Breast epithelium (tissue), 4 donors: Measurements from ENCODE around the gene PAXIP1. TPM values are rescaled to one million over a fixed set of nuclear protein-coding genes. Genes with fewer than 3 reads are reported as not detected.

Experiments
- DNase-seq, 2 donors: peaks; one replicate each; pipeline ENCODE4 v3.0.0-alpha.2; 2019; ENCODE audit warnings: low spot score in 2 of 2
- H3K27ac ChIP-seq, 2 donors: fragments of 200-600 bp; sonication (generic) in 1 of 2; one replicate each; pipeline ENCODE4 v1.5.1; 2016 to 2019; ENCODE audit warnings: mild to moderate bottlenecking in 1 of 2
- H3K27me3 ChIP-seq, 2 donors: fragments of 200-600 bp; sonication (generic) in 1 of 2; one replicate each; pipeline versions ENCODE4 v1.5.1 to v1.6.0; 2017 to 2019; ENCODE audit warnings: control low read depth in 1 of 2, mild to moderate bottlenecking in 1 of 2
- H3K36me3 ChIP-seq: fragments of 200-600 bp; one replicate; pipeline ENCODE4 v1.5.1; 2019
- H3K4me1 ChIP-seq, 2 donors: fragments of 200-600 bp; sonication (generic); one replicate each; pipeline ENCODE4 v1.5.1; 2016 to 2019; ENCODE audit warnings: control low read depth in 1 of 2
- H3K4me3 ChIP-seq, 3 donors: fragments of 200-600 bp; sonication (generic); 1 replicate in 2 of 3; 2 replicates in 1 of 3; pipeline ENCODE4 v1.5.1; 2016 to 2019; ENCODE audit warnings: mild to moderate bottlenecking in 3 of 3, moderate library complexity in 2 of 3
- H3K9me3 ChIP-seq, 2 donors: fragments of 200-600 bp; sonication (generic) in 1 of 2; one replicate each; pipeline ENCODE4 v1.5.1; 2016 to 2019; ENCODE audit warnings: control low read depth in 1 of 2
- POLR2A ChIP-seq: fragments of 450-650 bp; IDR thresholded peaks from one replicate; pipeline ENCODE4 v1.6.1; 2016; ENCODE audit warnings: antibody characterized with exemption, mild to moderate bottlenecking, moderate library complexity
- POLR2AphosphoS5 ChIP-seq, 3 donors: sonication (generic); formaldehyde crosslinking; IDR thresholded peaks; one replicate each; pipeline ENCODE4 v1.6.1; 2017; ENCODE audit warnings: antibody characterized with exemption in 3 of 3
- intact Hi-C: fragments of 100-400 bp; cut with DNase I; formaldehyde crosslinking; loops from one replicate; pipeline ENCODE4 v1.15.1; 2023; ENCODE audit warnings: low total_unique reads
- total RNA-seq, 3 donors: library from RNA; depleted of rRNA; stranded (reverse); fragments of >200 nt; gene quantifications; one replicate each; pipeline ENCODE4 v1.1.0, GENCODE V29; 2016
- TF ChIP-seq, protein P1 (sequence below), 3 donors: fragments of 450-650 bp; IDR thresholded peaks; one replicate each; pipeline ENCODE4 v1.5.1; 2016 to 2017; ENCODE audit warnings: antibody characterized with exemption in 3 of 3, mild to moderate bottlenecking in 3 of 3, moderate library complexity in 3 of 3

PAXIP1 gene
- total RNA-seq, 3 donors from 2014 or later, result 10.2 to 25.3 (median 14.1) TPM

DNA sequence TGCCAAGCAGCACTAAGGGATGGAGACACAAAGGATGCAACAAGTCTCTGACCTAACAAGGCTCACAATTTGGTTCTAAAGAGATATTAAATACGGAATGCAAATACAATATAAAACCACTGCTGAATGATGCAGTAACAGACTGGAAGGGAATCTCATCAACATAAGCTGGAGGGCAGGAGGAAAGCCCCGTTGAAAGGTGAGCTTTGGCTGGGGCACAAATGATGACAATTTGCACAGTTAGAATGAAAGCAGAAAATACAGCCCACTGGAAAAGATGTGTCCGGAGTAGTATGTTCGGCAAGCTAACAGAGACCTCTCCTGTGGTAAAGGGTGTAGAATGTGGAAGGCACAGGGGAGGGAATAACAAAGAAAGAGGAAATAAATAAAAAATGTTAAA is 26.1 kb downstream of the PAXIP1 start:
- Histone ChIP-seq H3K9me3 (no peaks in the 10 kb centered on the region), H3K27me3 (no peaks in the 10 kb centered on the region), H3K4me3 (no peak overlapping the region), H3K27ac (no peak overlapping the region), H3K36me3 (no peaks in the 10 kb centered on the region), H3K4me1 (no peaks in the 10 kb centered on the region)
- intact Hi-C loops, result no loop called here
- no peak for TF ChIP-seq POLR2AphosphoS5 (IDR thresholded peaks at IDR 0.05)
- DNase-seq, result no peak

DNA sequence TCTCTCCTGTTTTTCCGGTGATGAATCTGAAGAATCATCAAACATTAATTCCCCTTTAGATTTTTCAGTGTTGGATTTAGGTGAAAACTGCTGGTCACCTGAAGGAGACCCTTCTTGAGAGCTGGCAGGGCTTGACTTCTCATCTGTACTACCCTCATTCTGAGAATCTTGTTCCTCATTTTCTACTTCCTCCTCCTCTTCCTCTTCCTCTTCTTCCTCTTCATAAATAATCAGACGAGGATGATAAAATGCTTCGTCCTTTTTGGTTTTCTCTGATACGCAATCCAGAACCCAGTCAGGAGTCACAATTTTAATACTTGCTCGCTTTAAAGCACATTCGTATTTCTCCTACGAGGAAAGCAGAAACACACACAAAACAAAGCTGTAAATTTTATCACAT is 26.9 kb downstream of the PAXIP1 start:
- no peaks in the 10 kb centered on the region for H3K36me3 ChIP-seq
- no peak overlapping the region for H3K4me3 ChIP-seq
- intact Hi-C loops, result no loop called here
- no peaks in the 10 kb centered on the region for H3K4me1 ChIP-seq
- no peak for DNase-seq
- TF ChIP-seq POLR2AphosphoS5 (IDR thresholded peaks at IDR 0.05), result no peak
- no peak for TF ChIP-seq POLR2A
- TF ChIP-seq, protein P1, sequence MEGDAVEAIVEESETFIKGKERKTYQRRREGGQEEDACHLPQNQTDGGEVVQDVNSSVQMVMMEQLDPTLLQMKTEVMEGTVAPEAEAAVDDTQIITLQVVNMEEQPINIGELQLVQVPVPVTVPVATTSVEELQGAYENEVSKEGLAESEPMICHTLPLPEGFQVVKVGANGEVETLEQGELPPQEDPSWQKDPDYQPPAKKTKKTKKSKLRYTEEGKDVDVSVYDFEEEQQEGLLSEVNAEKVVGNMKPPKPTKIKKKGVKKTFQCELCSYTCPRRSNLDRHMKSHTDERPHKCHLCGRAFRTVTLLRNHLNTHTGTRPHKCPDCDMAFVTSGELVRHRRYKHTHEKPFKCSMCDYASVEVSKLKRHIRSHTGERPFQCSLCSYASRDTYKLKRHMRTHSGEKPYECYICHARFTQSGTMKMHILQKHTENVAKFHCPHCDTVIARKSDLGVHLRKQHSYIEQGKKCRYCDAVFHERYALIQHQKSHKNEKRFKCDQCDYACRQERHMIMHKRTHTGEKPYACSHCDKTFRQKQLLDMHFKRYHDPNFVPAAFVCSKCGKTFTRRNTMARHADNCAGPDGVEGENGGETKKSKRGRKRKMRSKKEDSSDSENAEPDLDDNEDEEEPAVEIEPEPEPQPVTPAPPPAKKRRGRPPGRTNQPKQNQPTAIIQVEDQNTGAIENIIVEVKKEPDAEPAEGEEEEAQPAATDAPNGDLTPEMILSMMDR (IDR thresholded peaks at IDR 0.05), result no peak
- H3K27ac ChIP-seq, result no peak overlapping the region
- H3K27me3 ChIP-seq, result no peaks in the 10 kb centered on the region
- no peaks in the 10 kb centered on the region for H3K9me3 ChIP-seq

DNA sequence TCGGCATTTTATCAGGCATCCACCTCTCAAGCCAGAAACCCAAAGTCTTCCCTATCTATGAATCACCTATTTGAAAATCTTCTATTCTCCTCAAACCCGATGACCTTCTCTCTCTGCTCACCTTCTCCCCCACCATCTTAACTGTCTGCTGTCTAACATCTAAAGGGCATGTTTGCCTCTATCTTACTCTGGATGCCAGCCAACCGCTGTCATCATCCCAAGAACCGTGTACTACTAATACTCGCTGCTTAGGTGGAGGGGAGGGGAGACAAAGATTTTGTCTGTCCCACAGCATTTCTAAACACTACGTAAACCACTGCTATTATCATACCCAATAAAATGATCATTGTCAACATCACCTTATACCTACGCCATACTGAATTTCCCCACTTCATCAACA is 29.5 kb downstream of the PAXIP1 start:
- no peak overlapping the region for H3K27ac ChIP-seq
- no peaks in the 10 kb centered on the region for H3K36me3 ChIP-seq

DNA sequence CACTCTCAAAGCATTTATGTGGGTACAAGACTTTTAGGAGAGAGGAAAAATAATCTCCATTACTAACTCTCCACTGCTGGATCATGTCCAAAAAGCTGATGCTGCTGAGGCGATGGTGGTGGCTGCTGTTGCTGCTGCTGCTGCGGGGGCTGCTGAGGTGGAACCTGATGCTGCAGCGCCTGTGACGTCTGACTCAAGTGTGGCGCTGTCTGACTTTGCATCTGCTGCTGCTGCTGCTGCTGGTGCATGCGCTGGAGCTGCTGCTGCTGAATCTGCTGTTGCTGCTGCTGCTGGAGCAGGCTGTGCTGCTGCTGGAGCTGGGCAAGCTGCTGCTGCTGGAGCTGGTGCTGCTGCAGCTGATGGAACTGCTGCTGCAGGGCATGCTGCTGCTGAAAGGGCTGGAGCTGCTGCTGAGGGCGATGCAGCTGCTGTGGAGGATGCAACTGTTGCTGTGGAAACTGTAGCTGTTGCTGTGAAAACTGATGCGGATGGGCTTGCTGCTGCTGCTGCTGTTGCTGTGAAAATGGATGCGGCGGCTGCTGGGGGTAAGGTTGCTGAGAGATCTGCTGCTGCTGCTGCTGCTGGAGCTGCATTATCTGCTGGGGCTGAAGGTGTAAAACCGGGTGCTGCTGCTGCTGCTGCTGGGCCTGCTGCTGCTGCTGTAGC is 34.5 kb downstream of the PAXIP1 start:
- Histone ChIP-seq H3K4me3 (no peak overlapping the region), H3K27me3 (no peaks in the 10 kb centered on the region), H3K4me1 (no peaks in the 10 kb centered on the region), H3K9me3 (no peaks in the 10 kb centered on the region), H3K27ac (no peak overlapping the region), H3K36me3 (no peaks in the 10 kb centered on the region)
- no peak for DNase-seq
- no peak for TF ChIP-seq POLR2AphosphoS5 (IDR thresholded peaks at IDR 0.05)
- TF ChIP-seq, protein P1 (IDR thresholded peaks at IDR 0.05), result no peak
- no peak for TF ChIP-seq POLR2A
- intact Hi-C loops, result no loop called here

More for the DNA sequence above, 29.5 kb downstream of the PAXIP1 start:
- TF ChIP-seq, protein P1 (IDR thresholded peaks at IDR 0.05), result no peak
- no peak for TF ChIP-seq POLR2A
- no peak for TF ChIP-seq POLR2AphosphoS5 (IDR thresholded peaks at IDR 0.05)
- Histone ChIP-seq H3K4me3 (no peak overlapping the region), H3K4me1 (no peaks in the 10 kb centered on the region), H3K27me3 (no peaks in the 10 kb centered on the region), H3K9me3 (no peaks in the 10 kb centered on the region)
- no peak for DNase-seq
- intact Hi-C loops, result no loop called here

DNA sequence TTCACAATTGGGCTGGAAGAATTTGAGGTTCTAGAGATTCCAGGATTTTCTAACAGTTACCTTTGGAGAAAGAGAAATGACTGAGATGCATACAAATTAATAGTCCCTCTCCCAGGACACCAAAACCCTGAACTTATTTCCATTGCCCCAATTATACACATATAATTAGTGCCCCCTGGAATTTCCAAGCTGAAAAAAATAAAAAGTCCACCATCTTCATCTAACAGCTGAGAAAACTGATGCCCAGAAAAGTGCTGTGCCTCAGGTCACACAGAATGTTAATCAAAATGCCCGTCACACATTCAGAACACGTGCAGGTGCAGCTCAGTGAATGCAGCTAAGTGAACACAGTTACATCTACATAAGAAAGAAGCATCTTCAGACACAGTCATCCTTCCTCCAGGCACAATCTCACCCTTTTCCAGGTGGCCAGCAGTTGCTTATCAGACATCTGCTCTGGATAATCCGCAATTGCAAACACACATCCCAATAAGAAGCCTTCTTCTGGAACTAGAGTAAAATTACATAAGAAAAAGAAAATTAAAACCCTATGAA is 35.4 kb downstream of the PAXIP1 start:
- H3K4me3 ChIP-seq, result no peak overlapping the region
- no peaks in the 10 kb centered on the region for H3K27me3 ChIP-seq
- no peak for TF ChIP-seq POLR2A
- TF ChIP-seq, protein P1 (IDR thresholded peaks at IDR 0.05), result no peak
- no peak for TF ChIP-seq POLR2AphosphoS5 (IDR thresholded peaks at IDR 0.05)
- intact Hi-C loops, result no loop called here
- no peak for DNase-seq
- no peak overlapping the region for H3K27ac ChIP-seq
- H3K36me3 ChIP-seq, result no peaks in the 10 kb centered on the region
- H3K4me1 ChIP-seq, result no peaks in the 10 kb centered on the region
- H3K9me3 ChIP-seq, result no peaks in the 10 kb centered on the region
